Activated T-cell treated with anti-CD3 and anti-CD28 coated beads, Interleukin-2, amount 50 U/mL, for 48 hours (primary cell): ENCODE data around the gene TCTN1.
A peak's percentile ranks its signal among the peaks of the same experiment; 100 is the strongest.

Experiments used
- DNase-seq, 2 experiments: peaks; one replicate each; pipeline ENCODE4 v3.0.0-alpha.2; 2020

Gene TCTN1

DNA sequence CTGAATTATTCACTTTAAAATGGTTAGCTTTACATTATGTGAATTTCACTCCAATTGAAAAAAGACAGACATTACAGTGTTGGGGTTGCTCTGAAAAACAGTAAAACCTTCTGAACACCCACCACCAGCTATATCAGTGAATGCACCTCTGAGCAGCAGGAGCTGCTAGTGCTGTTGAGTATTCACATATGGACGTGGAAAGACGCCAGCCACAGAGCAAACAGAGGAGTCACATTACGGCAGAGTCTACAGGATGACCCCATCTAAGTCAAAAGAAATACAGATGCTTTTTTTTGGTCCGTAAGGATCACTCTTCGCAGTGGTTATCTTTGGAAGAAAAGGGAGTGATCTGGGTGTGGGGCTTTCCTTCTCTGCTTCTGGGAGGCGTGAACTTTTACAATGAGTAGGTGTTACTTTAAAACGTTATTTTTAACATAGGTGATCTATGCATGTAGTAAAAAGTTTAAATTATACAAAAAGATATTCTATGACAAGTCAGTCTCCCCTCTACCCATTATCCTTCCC, 70.4 kb downstream of the TCTN1 start:
- DNase-seq, result no peak

DNA sequence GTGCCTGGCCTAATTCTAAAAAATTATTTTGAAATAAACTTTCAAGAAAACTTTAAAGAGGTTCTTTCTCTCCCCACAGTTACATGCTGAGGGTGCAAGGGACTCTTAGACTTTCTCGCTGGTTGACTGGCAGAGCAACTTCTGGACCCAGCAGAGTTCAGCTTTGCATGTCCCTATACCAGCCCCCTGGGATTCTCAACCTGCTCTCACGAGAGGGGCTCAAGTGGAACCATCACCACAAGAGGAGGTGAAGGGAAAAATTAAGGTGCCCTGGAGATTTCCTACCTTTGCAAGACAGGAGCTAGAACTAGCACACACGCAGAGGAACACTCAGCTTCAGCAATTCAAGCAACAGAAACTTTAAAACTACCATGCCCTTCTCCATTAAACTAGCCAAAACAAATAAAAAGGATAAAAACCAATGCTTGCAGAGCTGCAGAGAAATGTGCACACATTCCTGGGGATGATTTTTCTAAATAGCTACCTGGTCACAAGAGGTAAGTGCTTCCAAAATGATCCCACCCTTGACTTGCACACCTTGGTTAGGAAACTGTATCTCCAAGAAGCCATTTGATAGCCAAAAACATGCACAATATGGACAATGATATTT, 72.5 kb downstream of the TCTN1 start:
- no peak for DNase-seq

DNA sequence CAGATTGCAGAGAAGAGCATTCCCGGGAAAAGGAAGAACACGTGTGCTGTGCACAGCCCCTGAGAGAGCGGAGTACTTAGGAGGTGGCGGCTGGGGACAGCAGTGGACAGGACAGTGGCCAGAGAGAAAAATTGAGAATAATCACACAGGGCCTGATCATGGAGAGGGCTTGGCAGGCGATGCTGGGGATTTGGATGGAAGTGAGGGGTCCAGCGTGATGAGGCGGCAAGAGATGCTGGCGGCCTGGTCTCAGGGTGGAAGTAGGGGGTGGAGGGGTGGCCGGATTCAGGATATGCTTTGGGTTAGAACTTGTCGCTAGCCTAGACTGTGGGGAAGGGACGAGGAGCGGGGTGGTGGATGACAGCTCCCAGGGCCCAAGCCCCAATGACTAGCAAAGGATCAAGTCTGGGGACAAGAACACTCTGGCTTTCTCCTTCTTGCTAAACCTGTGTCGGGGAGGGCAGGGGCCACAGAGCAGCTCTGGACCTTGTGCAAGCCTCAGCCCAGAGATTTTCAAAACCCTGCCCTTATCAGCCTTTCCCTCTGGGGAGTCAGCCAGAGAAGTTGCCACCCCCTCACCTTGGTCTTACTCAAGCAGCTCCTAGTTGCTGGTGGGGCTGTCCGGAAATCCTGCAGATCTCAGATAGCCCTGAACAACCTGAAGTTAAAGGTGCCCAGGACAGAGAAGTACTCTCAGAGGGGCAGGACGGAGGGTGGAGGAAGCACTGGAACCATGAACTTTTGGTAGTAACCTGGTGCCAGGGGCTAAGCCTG, 73.7 kb downstream of the TCTN1 start:
- no peak for DNase-seq

DNA sequence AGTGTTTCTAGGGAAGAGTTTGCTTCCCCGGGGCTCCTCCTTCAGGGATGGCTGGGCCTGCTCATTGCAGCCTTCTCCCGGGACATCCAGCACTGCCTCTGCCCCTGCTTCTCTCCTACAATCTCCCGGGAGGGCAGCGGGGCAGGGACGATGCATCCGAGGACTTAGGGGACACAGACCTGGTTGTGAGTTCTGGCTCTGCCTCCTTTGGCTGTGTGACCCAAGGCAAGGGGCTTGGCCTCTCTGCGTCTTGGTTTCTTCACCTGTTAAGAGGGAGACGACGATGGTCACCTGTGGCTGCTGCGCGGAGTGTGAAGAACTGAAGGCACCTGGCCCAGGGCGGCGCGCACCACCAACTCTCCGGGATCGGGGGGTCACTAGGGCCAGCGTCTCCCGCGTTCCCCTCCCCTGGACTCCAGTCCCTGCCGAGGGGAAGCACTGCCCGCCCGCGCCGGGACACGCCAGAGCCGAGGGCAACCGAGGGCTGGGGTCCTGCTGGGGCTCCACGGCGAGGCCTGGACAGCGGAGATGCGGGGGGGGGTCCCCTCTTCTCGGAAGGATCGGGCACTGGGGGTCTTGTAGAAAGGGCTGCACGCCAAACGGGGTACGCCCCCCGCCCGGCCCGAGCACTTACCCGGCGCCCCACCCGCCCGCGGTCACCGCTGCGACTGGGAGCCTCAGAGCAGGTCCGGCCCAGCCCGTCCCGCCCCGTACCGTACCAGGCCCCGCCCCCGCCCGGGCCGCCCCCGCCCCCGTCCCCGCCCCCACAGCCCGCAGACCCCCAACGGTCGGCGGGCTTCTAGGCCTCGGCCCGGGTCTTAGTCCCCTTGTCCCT, 74.7 kb downstream of the TCTN1 start, which contains the start of gene HVCN1:
HVCN1 (minus strand) TSS at position 670 of the 835 bp plus-strand sequence. CDS start 5,870 bp downstream, outside the sequence.
- DNase-seq, result no peak

DNA sequence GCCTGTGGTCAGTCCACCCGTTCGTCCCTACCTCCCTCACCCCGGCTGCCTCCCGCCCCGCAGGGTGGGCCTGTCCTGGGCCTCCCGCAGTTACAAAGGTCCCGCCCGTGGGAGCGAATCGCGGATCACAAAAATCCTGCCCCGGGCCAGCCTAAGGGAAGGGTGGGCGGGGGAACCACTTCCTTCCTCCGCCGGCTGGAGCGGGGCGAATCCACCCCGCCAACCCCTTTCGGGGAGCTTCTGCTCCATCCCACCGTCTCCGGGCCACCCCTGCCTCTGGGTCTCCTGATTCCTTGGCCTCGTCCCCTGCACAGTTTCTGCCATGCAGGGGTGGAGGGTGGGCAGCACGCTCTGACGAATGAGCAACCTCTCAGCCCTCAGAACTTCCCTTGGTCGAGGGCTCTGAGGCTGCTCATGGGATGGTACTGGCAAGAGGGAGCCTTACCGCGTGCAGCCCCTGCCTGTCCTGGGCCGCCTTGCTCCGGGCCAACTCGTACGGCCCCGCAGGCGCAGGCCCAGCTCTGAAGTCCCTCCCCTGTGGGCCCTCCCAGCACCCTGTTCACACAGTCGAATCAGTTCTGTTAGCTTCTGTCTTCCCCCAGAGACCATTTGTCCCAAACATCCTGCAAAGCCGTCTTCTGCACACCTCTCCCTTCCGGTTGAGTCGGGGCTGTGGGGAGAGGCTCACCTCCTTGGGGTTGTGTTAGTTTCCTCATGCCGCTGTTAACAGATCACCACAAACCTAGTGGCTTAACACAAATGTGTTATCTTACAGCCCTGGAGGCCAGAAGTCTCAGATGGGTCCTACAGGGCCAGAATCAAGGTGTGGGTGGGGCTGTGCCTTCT, 75.6 kb downstream of the TCTN1 start:
- DNase-seq, result peak; percentile 69 to 73

DNA sequence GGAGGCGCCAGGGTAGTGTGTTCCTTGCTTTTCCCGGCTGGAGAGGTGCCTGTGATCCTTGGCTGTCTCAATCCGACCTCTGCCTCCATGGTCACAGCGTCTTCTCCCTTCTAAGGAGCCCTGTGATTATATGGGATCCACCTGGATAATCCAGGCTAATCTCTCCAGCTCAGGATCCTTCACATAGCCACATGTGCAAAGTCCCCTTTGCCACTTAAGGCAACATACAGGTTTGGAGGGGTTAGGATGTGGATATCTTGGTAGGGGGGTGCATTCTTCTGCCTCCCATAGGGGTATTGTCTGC, 76.2 kb downstream of the TCTN1 start:
- DNase-seq, result no peak

DNA sequence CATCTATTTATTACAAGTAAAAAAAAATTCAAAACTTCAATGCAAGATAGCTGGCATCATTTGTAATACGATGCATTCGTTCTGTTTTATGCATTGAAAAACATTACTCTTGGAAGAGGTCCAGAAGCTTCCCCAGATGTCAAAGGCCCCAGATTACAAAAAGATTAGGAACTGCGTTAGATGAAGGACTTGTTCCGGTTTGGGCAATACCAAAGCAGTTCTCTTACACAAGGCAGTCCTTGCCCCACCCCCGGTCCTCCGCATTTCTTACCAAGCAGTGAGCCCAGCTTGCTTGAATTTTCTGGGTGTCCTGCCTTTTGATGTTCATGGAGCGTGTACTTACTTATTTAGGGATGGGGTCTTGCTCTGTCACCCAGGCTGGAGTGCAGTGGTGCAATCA, 79.8 kb downstream of the TCTN1 start:
- no peak for DNase-seq

DNA sequence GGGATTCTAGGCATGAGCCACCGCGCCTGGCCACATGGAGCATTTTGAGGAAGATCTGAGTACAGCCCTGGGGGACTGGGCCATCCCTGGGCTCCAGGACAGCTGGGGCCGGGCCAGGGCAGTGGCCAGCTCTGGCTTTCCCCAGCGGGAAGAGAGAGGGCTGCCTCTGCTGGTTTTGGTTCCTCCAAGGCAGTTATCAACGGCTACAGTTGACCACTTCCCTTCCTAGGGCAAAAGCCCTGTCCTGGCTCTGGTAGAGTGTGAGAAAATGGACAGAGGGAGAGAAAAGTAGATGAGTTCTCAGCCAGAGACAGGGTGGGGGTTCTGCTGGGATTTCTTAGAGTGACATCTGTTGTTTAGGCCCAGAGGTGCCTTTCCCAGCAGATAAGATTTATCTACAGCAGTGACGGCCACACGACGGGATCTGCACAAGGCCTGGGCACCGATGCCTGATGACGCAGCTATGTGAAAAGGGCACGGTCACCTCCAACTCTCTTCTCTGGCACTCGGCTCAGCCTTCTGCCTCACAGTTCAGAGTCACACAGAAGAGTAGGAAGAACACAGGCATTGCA, 80.5 kb downstream of the TCTN1 start:
- no peak for DNase-seq

DNA sequence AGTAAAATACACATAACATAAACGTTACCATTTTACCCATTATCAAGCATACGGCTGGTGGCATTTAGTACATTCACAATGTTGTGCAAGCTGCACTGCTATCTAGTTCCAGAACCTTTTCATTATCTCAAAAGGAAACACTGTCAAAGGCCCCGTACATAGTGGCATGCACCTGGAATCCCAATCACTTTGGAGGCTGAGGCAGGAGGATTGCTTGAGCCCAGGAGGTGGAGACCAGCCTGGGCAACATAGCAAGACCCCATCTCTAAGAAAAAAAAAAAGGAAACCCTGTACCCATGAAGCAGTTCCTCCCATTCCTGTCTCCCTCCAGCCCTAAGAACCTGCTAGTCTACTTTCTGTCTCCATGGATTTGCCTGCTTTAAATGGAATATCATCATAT, 82.4 kb downstream of the TCTN1 start:
- no peak for DNase-seq

DNA sequence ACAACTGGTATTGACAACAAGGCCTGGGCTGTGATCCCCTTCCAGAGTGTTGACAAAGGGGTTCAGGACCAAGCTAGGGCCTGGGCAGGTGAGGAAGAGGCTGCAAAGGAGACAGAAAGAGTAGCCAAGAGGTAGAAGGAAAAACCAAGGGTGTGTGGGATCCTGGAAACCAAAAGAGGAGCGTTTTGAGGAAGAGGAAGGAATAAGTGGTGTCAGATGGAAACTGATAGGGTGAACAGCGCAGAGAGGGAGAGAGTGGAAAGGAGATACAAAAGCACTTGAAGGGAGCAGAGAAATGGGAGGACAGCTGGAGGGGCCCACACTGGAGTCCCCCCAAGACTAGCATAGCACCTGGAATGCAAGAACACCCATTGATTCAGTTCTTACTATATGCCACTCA, 83.3 kb downstream of the TCTN1 start:
- DNase-seq, result no peak

DNA sequence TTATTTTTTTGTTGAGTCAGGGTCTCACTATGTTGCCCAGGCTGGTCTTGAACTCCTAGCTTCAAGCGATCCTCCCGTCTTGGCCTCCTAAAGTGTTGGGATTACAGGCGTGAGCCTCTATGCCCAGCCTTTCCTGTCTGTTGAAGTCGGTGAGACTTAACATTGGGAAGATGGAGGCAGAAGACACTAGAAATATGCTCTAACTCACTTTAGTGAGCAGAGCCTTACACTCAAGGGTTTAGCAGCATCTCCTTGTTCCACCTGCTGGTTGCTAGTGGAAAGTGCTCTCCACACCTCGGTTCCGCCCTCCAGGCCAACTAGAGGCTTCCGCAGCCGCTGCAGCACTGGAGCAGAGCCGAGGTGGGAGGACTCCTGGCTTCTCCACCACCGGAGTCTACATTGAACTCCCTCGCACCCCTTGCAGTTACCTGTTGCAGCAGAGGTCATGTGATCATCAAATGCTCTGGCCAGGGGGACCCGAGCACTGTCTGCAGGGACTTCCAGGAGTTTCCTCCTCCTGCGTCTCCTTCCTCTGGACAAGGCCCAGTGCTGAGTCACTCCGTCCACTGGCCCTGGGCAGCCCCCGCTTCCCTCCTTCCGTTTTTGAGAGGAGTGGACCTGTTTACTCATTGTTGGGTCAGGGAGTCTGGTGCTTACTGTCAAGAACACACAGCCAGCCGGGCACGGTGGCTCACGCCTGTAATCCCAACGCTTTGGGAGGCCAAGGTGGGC, 84.4 kb downstream of the TCTN1 start:
- peak; percentile 83 to 87 for DNase-seq
